A673 (cell line): ENCODE data around the gene TM4SF1.

Source experiments
- EZH2 ChIP-seq: fragments of 200-600 bp; sonication (generic); IDR thresholded peaks from 2 replicates; pipeline ENCODE4 v1.6.1; 2017; ENCODE audit warnings: borderline replicate concordance, low read depth, mild to moderate bottlenecking, mixed read lengths, antibody characterized with exemption, low read length; ENCODE audit not compliant: poor library complexity, severe bottlenecking
- TF ChIP-seq, protein P1 (sequence below): fragments of 300-800, 200-600 bp; sonication (generic); conservative IDR thresholded peaks from 2 replicates; pipeline ENCODE4 v1.5.1; 2017; ENCODE audit warnings: low read depth, mild to moderate bottlenecking, antibody characterized with exemption, low read length, moderate library complexity, mixed read lengths

DNA sequence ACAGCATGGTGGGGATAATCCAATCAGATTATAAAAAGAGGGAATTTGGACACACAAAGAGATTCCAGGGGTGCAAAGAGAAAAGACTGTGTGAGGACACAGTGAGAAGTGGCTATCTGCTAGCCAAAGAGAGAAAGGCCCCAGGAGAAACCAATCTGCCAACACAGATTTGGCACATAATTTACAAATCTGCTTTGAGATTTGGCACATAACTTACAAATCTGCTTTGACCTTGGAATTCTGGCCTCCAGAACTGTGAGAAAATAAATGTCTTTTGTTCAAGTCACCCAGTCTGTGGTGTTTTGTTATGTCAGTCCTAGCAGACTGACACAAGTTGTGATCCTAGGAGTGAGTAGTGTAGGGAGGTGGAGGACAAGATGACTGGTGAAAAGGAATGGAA lies 40.5 kb downstream of the TM4SF1 start:
- TF ChIP-seq, protein P1, sequence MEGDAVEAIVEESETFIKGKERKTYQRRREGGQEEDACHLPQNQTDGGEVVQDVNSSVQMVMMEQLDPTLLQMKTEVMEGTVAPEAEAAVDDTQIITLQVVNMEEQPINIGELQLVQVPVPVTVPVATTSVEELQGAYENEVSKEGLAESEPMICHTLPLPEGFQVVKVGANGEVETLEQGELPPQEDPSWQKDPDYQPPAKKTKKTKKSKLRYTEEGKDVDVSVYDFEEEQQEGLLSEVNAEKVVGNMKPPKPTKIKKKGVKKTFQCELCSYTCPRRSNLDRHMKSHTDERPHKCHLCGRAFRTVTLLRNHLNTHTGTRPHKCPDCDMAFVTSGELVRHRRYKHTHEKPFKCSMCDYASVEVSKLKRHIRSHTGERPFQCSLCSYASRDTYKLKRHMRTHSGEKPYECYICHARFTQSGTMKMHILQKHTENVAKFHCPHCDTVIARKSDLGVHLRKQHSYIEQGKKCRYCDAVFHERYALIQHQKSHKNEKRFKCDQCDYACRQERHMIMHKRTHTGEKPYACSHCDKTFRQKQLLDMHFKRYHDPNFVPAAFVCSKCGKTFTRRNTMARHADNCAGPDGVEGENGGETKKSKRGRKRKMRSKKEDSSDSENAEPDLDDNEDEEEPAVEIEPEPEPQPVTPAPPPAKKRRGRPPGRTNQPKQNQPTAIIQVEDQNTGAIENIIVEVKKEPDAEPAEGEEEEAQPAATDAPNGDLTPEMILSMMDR, result no peak
- no peak for TF ChIP-seq EZH2
